ENCODE results near the gene ATXN2. TPM values are rescaled to one million over a fixed set of nuclear protein-coding genes. Genes with fewer than 3 reads are reported as not detected.

Gene ATXN2
- polyA plus RNA-seq, 6 donors from 2014 or later, result 12.0 to 38.0 (median 20.3) TPM

DNA sequence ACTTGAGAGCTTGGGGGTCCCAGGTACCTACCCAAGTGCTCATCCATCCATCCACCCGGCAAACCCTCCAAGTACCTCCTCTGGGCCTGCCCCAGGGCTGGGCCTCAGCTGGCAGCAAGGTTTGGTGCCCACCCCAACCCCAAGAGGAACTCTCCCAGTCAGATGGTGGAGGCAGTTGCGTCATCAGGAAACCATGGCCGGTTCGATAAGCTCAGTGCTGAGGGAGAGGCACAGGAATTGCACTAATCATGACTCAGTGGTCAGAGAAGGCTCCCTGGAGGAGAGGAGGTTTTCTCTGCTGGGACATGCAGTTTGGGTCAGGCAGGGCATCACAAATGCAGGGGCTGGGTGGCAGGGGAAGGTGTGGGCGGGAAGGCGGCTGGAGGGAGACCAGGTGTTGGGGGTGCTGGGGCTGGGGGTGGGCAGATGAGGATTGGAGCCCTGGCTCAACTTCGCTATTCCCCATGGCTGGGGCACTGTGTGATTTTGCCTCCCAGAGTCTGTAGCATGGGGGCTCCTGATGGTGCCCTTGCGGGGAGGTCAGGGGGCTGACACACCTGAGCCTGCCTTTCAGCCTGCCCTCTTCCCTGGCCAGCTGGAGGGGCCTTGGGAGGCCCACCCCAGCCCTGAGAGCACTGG is 161.2 kb downstream of the ATXN2 start:
- Mint-ChIP-seq H3K27me3 (no peaks in the 10 kb centered on the region), H3K27ac (peak overlapping the region; percentile 67 to 99 (median 94)), H3K9me3 (no peaks in the 10 kb centered on the region), H3K36me3 (no peaks in the 10 kb centered on the region), H3K4me1 (peaks cover 65 to 93% (median 89%) of the 10 kb centered on the region in 3 donors), H3K4me3 (peak overlapping the region in 7 of 8 donors; percentile 17 to 89 (median 52))
- ATAC-seq (ENCODE audit: low read depth in 2 of 2) (no peak), DNase-seq (peak; percentile 42)

DNA sequence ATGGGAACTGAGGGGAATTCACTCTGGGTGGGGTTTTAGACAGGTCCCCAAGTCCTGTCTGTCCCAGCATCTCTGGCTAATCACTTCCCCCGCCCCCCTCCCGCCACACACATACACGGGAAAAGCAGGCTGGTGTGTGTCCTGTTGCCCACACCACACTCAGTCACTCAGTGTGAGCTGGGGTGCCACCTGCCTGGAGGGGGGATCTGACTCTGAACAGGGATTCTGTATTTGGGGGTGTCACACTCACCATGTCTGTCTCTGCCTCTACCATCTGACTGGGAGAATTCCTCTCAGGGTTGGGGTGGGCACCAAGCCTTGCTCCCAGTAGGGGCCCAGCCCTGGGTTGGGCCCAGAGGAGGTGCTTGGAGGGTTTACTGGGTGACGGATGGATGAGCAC is 162.3 kb downstream of the ATXN2 start:
- H3K4me3 Mint-ChIP-seq, result peak overlapping the region; percentile 4 to 86 (median 70)
- no peak for ATAC-seq (ENCODE audit: low read depth in 2 of 2)
- no peak for DNase-seq

DNA sequence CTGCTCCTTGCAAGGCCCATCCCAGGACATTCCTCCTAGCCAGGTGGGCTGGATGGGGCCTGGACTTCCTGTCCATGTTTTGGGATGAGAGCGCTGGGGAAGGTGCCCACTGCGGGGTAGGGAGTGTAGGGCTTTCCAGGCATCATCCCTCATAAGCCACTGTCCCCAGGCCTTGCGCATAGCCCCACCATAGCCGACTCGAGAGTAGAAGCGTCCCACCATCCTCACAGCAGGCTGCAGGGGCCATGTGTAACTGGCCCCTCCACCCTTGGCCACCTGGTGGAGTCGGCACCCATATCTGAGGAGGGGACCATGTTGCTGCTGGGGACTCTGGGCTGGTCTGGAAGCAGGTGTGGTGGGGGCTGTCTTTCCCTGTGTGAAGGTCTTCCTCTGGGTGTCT is 162.8 kb downstream of the ATXN2 start:
- no peaks in the 10 kb centered on the region for H3K9me3 Mint-ChIP-seq
- peak overlapping the region; percentile 83 to 100 (median 99) for H3K27ac Mint-ChIP-seq
- peaks cover 66 to 96% (median 93%) of the 10 kb centered on the region in 3 donors for H3K4me1 Mint-ChIP-seq
- no peak for ATAC-seq (ENCODE audit: low read depth in 2 of 2)
- peak overlapping the region in 7 of 8 donors; percentile 68 to 95 (median 78) for H3K4me3 Mint-ChIP-seq
- no peak for DNase-seq
- no peaks in the 10 kb centered on the region for H3K27me3 Mint-ChIP-seq
- H3K36me3 Mint-ChIP-seq, result no peaks in the 10 kb centered on the region

More for the DNA sequence above, 162.3 kb downstream of the ATXN2 start:
- Mint-ChIP-seq H3K27me3 (no peaks in the 10 kb centered on the region), H3K4me1 (peaks cover 65 to 94% (median 91%) of the 10 kb centered on the region in 3 donors), H3K9me3 (no peaks in the 10 kb centered on the region), H3K27ac (peak overlapping the region; percentile 83 to 100 (median 99)), H3K36me3 (no peaks in the 10 kb centered on the region)

DNA sequence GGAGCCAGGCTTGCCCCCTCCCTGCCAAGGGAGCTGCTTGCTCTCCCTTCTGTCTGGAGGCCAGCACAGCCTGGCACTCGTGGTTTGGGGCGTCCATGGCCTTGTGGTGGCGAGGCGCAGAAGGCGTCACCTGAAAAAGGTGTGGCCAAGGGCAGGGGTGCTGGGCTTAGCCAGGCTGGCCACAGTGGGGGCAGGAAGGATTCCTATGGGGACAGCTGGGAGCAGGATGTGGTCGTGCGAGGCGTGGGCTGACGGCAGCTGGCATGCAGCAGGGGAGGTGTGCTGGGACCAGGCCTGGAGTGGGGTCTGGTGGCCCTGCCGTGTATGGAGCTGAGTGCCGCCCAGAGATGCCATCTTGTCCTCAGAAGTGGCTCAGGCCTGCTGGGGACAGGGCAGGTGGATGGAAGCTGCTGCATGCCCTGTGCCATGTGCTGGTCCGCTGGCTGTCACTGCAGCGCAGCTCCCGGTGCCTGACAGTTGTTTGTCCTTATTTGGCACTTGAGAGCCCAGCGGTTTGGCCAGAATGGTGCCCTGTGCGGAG is 163.4 kb downstream of the ATXN2 start:
- no peaks in the 10 kb centered on the region for H3K9me3 Mint-ChIP-seq
- peak overlapping the region; percentile 98 to 100 (median 99) for H3K27ac Mint-ChIP-seq
- no peaks in the 10 kb centered on the region for H3K27me3 Mint-ChIP-seq
- H3K4me3 Mint-ChIP-seq, result peak overlapping the region in 7 of 8 donors; percentile 73 to 95 (median 87)
- H3K4me1 Mint-ChIP-seq, result peaks cover 68 to 94% (median 93%) of the 10 kb centered on the region in 3 donors
- H3K36me3 Mint-ChIP-seq, result no peaks in the 10 kb centered on the region
- no peak for ATAC-seq (ENCODE audit: low read depth in 2 of 2)
- no peak for DNase-seq

DNA sequence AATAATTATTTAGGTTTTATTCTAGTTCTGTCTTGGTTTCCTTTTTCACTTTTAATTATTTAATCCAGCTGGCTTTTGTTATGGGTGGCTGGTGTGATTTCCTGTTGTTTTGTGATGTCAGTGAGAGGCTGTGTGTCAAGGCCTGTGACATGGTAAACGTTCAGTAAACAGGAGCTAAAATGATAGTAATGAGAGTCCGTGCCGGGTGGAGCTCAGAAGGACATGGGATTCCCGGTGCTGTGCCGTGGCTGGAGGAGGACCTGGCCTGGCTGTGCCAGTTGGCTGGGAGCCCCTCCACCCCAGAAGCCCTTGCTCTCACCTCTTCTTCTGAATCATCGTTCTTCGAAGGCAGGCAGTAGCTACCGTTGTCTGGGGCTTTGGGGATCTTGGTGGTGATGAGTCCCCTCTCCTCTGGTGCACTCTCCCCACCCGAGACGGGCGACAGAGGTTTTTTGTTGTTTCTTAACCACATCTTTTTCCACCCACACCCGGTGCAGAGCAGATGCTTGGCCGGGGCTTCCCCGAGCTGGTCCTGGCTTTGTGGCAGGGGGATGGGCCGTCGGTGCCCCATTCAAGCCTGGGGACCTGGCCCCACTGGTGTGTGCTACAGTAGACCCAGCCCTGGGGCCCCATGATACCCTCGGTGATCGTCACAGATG is 164.3 kb downstream of the ATXN2 start:
- Mint-ChIP-seq H3K27ac (peak overlapping the region; percentile 98 to 100 (median 99)), H3K27me3 (no peaks in the 10 kb centered on the region), H3K4me1 (peaks cover 73 to 97% (median 94%) of the 10 kb centered on the region in 3 donors), H3K9me3 (no peaks in the 10 kb centered on the region), H3K4me3 (peak overlapping the region; percentile 73 to 95 (median 89)), H3K36me3 (no peaks in the 10 kb centered on the region)
- DNase-seq (peak; percentile 92), ATAC-seq (ENCODE audit: low read depth in 2 of 2) (peak; percentile 79 to 80)

DNA sequence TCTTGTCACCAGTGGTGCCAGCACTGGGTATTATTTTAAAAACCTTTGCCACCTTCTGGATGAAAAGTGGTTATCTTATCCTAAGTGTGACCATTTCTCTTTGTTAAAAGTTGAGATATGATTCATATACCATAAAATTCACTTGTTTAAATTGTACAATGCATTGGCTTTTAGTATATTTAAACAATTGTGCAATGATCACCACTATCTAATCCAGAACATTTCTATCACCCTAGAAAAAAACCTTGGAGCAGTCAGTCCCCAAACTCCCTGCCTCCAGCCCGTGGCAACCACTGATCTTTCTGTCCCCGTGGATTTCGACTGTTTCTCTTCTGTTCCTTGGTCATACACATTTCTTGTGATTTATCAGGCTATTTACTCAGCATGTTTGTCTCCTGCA is 165.1 kb downstream of the ATXN2 start:
- Mint-ChIP-seq H3K4me1 (peaks cover 73 to 97% (median 94%) of the 10 kb centered on the region in 3 donors), H3K36me3 (no peaks in the 10 kb centered on the region)

DNA sequence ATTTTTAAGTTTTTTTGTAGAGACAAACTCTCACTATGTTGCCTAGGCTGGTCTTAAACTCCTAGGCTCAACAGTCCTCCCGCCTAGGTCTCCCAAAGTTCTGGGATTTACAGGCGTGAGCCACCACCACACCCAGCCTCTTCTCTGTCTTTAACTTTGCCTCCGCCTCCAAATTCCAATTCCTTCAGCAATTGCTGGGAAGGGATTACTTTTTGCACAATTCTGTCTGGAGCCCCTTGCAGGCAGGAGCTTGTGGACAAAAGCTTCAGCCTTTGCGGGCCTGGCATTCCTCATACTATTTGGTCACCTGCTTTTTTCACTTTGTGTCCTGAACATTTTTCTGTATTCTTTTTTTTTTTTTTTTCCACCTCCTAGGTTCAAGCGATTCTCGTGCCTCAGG is 167.3 kb downstream of the ATXN2 start:
- no peaks in the 10 kb centered on the region for H3K36me3 Mint-ChIP-seq

More for the DNA sequence above, 165.1 kb downstream of the ATXN2 start:
- Mint-ChIP-seq H3K27ac (peak overlapping the region; percentile 98 to 100 (median 99)), H3K4me3 (peak overlapping the region; percentile 73 to 95 (median 89)), H3K9me3 (no peaks in the 10 kb centered on the region), H3K27me3 (no peaks in the 10 kb centered on the region)
- DNase-seq (no peak), ATAC-seq (ENCODE audit: low read depth in 2 of 2) (no peak)

DNA sequence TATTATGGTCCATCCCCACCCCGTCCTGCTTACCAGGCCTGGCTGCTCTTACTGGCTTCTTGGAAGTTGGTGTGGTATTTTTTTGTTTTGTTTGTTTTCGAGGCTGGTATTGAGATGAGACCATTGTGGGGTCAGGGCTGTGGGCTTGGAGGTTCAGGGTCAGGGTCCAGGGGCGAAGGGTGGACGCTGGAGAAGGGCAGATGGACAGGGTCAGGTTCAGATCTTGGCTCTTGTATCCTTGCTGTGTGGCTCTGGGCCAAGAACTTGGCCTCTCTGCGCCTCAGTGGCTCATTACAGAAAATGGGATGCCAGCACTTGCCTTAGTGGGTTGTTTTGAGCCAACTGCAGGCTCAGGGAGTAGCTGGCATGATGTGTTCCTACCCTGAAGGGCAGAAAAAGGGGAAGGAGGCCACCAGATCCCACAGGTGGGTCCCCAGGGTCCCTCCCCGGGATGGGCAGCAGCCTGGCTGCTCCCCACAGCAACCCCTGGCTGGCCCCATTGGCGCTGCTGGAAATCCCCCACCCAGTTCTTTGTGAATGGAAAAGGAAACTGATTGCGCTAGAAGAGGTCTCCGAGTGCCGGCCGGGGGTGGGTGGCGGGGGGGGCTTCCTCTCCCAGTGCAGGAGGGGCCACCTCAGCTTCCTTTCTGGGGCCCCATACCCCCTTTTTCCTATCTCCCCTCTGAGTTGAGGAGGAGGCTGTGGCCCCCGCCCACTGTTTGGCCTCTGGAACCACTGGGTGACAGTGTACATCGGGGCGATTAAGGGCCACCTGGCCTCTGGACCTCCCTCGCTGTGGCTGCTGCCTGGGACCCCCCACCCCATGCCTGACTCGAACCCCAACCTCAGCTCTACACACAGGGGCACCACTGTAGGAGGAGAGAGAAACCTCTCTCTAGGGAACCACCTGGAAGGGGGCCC is 168.4 kb downstream of the ATXN2 start:
- peak overlapping the region; percentile 96 to 99 (median 98) for H3K27ac Mint-ChIP-seq
- peaks cover 68 to 94% (median 89%) of the 10 kb centered on the region in 3 donors for H3K4me1 Mint-ChIP-seq
- peak overlapping the region; percentile 80 to 94 (median 88) for H3K4me3 Mint-ChIP-seq
- DNase-seq, result peak; percentile 78
- no peaks in the 10 kb centered on the region for H3K9me3 Mint-ChIP-seq
- H3K36me3 Mint-ChIP-seq, result no peaks in the 10 kb centered on the region
- no peaks in the 10 kb centered on the region for H3K27me3 Mint-ChIP-seq
- peak; percentile 24 to 29 for ATAC-seq (ENCODE audit: low read depth in 2 of 2)

More for the DNA sequence above, 167.3 kb downstream of the ATXN2 start:
- H3K4me1 Mint-ChIP-seq, result peaks cover 68 to 94% (median 89%) of the 10 kb centered on the region in 3 donors
- peak overlapping the region; percentile 96 to 99 (median 97) for H3K27ac Mint-ChIP-seq
- no peak for ATAC-seq (ENCODE audit: low read depth in 2 of 2)
- H3K27me3 Mint-ChIP-seq, result no peaks in the 10 kb centered on the region
- H3K9me3 Mint-ChIP-seq, result no peaks in the 10 kb centered on the region
- H3K4me3 Mint-ChIP-seq, result peak overlapping the region; percentile 42 to 94 (median 86)
- no peak for DNase-seq

DNA sequence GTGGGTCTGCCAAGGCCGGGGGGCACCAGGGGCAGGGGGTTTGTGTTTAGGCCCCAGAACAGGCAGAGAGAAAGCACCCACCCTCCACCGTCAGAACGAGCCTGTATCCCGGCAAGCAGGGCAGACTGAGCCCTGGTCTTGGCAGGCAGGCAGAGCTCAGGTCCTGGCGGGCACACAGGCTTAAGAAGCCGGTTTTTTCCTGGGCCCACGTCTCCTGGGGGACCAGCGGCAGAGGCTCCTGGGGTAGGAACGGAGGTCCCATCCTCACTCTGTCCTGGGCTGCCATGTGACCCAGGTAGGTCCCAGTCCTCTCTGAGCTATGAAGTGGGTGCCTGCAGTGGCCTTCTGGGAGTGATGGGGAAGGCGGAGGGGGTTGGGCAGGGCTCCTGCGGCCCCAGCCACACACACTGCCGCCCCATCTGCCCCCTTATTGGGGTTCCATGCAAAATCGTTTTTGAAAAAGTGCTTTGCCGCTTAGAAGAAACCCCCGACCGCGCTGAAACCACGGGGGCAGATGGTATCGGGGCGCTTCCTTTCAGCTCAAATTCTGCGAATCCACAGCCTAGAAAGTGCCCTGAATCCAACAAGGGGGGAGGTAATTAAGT is 169.2 kb downstream of the ATXN2 start:
- ATAC-seq (ENCODE audit: low read depth in 2 of 2), result peak in 1 of 2 donors; percentile 7
- no peak for DNase-seq
- Mint-ChIP-seq H3K27ac (peak overlapping the region; percentile 75 to 99 (median 97)), H3K27me3 (no peaks in the 10 kb centered on the region), H3K36me3 (no peaks in the 10 kb centered on the region), H3K4me1 (peaks cover 70 to 94% (median 89%) of the 10 kb centered on the region in 3 donors), H3K9me3 (no peaks in the 10 kb centered on the region), H3K4me3 (peak overlapping the region; percentile 80 to 94 (median 88))

DNA sequence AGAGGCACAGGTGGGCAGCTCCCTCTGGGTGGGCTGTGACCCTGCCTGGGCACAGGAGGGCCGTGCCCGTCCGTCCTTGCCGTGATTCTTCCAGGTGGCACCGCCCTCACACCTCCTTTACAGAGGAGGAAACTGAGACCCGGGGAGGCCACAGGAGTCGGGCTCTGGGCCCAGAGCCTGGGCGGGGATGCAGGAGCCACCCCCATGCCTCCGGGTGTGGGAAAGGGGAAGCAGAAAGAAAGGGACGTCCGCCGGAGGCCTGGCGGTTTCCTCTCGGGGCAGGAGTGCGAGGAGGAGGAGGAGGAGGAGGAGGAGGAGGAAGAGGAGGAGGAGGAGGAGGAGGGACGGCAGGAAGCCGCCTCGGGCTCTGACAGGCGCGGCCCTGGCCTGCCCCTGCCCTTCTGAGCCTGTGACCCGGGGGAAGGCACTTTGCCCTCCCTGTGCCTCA is 170.4 kb downstream of the ATXN2 start:
- no peaks in the 10 kb centered on the region for H3K9me3 Mint-ChIP-seq
- peak overlapping the region in 5 of 6 donors; percentile 78 to 98 (median 94) for H3K27ac Mint-ChIP-seq
- H3K27me3 Mint-ChIP-seq, result no peaks in the 10 kb centered on the region
- DNase-seq (no peak), ATAC-seq (ENCODE audit: low read depth in 2 of 2) (no peak)
- H3K4me1 Mint-ChIP-seq, result peaks cover 67 to 87% (median 85%) of the 10 kb centered on the region in 3 donors
- H3K4me3 Mint-ChIP-seq, result peak overlapping the region; percentile 49 to 91 (median 84)
- no peaks in the 10 kb centered on the region for H3K36me3 Mint-ChIP-seq

DNA sequence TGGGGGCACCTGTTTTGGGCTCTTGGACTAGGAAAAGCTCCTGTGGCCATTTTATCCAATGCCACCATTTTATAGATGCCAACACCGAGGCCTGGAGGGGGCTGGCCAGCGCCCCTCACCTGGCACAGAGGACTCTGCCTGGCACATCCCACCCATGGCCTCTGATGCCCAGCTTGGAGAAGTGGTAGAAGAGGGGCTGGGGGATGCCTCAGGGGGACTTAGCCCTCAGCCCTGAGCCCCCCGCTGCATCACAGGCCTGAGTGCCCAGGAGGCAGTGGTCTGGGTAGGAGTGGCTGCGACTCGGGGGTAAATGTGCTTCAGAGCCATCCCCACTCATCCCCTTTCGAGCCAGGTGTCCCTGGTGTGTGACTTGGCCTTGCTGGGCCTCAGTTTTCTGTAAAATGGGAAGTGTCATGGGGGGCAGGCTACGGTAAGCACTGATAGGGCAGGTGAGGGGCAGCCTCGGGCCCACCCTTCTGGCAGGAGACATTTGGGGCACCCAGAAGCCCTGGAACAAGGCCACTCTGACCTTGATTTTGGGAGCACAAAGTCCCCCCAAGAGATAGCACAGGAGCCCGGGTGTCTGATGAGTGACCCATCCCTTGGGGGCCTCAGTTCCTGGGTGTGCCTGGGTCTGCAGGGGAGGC is 170.9 kb downstream of the ATXN2 start:
- Mint-ChIP-seq H3K4me1 (peaks cover 63 to 81% (median 79%) of the 10 kb centered on the region in 3 donors), H3K9me3 (no peaks in the 10 kb centered on the region), H3K27me3 (no peaks in the 10 kb centered on the region), H3K36me3 (no peaks in the 10 kb centered on the region), H3K4me3 (peak overlapping the region; percentile 47 to 88 (median 77)), H3K27ac (peak overlapping the region in 5 of 6 donors; percentile 78 to 98 (median 94))
- DNase-seq (no peak), ATAC-seq (ENCODE audit: low read depth in 2 of 2) (no peak)

Data from naive B cell (primary cell).